ENCODE results near the gene ASMTL. TPM values are rescaled to one million over a fixed set of nuclear protein-coding genes. Genes with fewer than 3 reads are reported as not detected.

ASMTL gene
- total and polyA plus RNA-seq, 2 of the 13 experiments (the other 11 are each of a cell fraction or from before 2014, with no cell fraction given) = 5.6 to 16.3 TPM

- Histone ChIP-seq H3K4me1 (ENCODE audit: insufficient read depth, low read length) (no peaks in the 10 kb centered on the region), H3K9me3 (ENCODE audit: low read length) (no peaks in the 10 kb centered on the region), H2AFZ (ENCODE audit: low read length) (no peak overlapping the region), H3K4me2 (ENCODE audit: low read depth, low read length) (no peak overlapping the region), H3K36me3 (replicated peaks in 1 of 2; ENCODE audit: control insufficient read depth in 1 of 2, insufficient read depth in 2 of 2, low read length in 2 of 2) (no peaks in the 10 kb centered on the region), H3K4me3 (replicated peaks in 1 of 3; ENCODE audit: insufficient read depth in 1 of 3, low read depth in 2 of 3, low read length in 3 of 3) (no peak overlapping the region), H3K27ac (ENCODE audit: extremely low read length, insufficient read depth, low read length) (no peak overlapping the region), H3K27me3 (ENCODE audit: control insufficient read depth in 1 of 2, insufficient read depth in 2 of 2, low read length in 2 of 2) (no peaks in the 10 kb centered on the region), H3K9ac (ENCODE audit: insufficient read depth, low read depth, low read length) (no peak overlapping the region), H4K20me1 (ENCODE audit: insufficient read depth, low read length) (no peaks in the 10 kb centered on the region), H3K79me2 (ENCODE audit: insufficient read depth, low read length) (no peaks in the 10 kb centered on the region)
- ChIA-PET CTCF (ENCODE audit: low intra/inter-chr PET ratio, low total read pairs) (no interaction called here), POLR2A (no interaction called here)
- TF ChIP-seq ZNF530 (CRISPR knock-in tag; IDR thresholded peaks at IDR 0.05; ENCODE audit: low read depth) (no peak), POGZ (CRISPR knock-in tag; IDR thresholded peaks at IDR 0.05) (no peak), SKIL (CRISPR knock-in tag; IDR thresholded peaks at IDR 0.05; ENCODE audit: borderline replicate concordance) (no peak), PTBP1 (IDR thresholded peaks at IDR 0.05; ENCODE audit: low read depth, low read length, poor library complexity, severe bottlenecking) (no peak), HOXD1 (CRISPR knock-in tag; IDR thresholded peaks at IDR 0.05) (no peak), SUZ12 (IDR thresholded peaks at IDR 0.05; ENCODE audit: low read depth, low read length) (no peak), ZBTB44 (CRISPR knock-in tag; IDR thresholded peaks at IDR 0.05) (no peak), ZSCAN31 (CRISPR knock-in tag; IDR thresholded peaks at IDR 0.05; ENCODE audit: low read depth) (no peak), MEIS2 (CRISPR knock-in tag; IDR thresholded peaks at IDR 0.05) (no peak), ZBTB7A (CRISPR knock-in tag; IDR thresholded peaks at IDR 0.05) (no peak), HDAC1 (CRISPR knock-in tag; IDR thresholded peaks at IDR 0.05) (no peak), TCF7L2 (IDR thresholded peaks at IDR 0.05; ENCODE audit: low read depth, low read length) (no peak), FOXP4 (CRISPR knock-in tag; IDR thresholded peaks at IDR 0.05) (no peak), AFF4 (CRISPR knock-in tag; IDR thresholded peaks at IDR 0.05) (no peak), ZNF326 (CRISPR knock-in tag; IDR thresholded peaks at IDR 0.05; ENCODE audit: borderline replicate concordance) (no peak), ERF (CRISPR knock-in tag; IDR thresholded peaks at IDR 0.05) (no peak), RBFOX2 (IDR thresholded peaks at IDR 0.05; ENCODE audit: low read depth, low read length) (no peak)
- ATAC-seq (no peak), DNase-seq (ENCODE audit: low spot score) (no peak), FAIRE-seq (no peak)
- BruUV-seq (replicated peaks) = no TSS peak
- intact Hi-C loops (cut with micrococcal nuclease; ENCODE audit: unreplicated experiment) = no loop called here
- 75% methylated on average over 4 of the region's 4 CpGs for WGBS (ENCODE audit: low lambda C conversion rate)
- in situ Hi-C loops (cut with HindIII; ENCODE audit: extremely low pct_ligation_motif_present, low pct_unique_long_range_greater_than_20kb) = no loop called here
Observed at GRCh38 chrX:1475481-1475880, 22.8 kb upstream of the ASMTL start.
